GM12865 (cell line): Measurements from ENCODE around the gene DRAXIN.

Experiments used
- DNase-seq: peaks from one replicate; pipeline ENCODE4 v3.0.0; 2010; ENCODE audit warnings: low read depth
- H3K4me3 ChIP-seq: 2 replicates; pipeline ENCODE4 v1.5.1; 2011; ENCODE audit warnings: mild to moderate bottlenecking, low read depth, low read length, control low read depth
- CTCF ChIP-seq: IDR thresholded peaks from 2 replicates; pipeline ENCODE4 v1.5.1; 2011; ENCODE audit warnings: low read length, control low read depth, low read depth, inconsistent platforms; ENCODE audit not compliant: insufficient read depth; ENCODE audit errors: missing control alignments

DRAXIN gene

GRCh38 chr1:11654939-11655808 is 36.3 kb upstream of the DRAXIN start:
- H3K4me3 ChIP-seq = peak overlapping the region; percentile 66
- DNase-seq = no peak
- no peak for TF ChIP-seq CTCF

- H3K4me3 ChIP-seq = no peak overlapping the region
- no peak for DNase-seq
- no peak for TF ChIP-seq CTCF
Observed at GRCh38 chr1:11657654-11658053, 33.9 kb upstream of the DRAXIN start.

GRCh38 chr1:11658542-11658941 is 33.0 kb upstream of the DRAXIN start:
- no peak for DNase-seq
- TF ChIP-seq CTCF = no peak

GRCh38 chr1:11659748-11660147 is 31.8 kb upstream of the DRAXIN start:
- no peak for TF ChIP-seq CTCF
- no peak for DNase-seq
- H3K4me3 ChIP-seq = no peak overlapping the region

More at GRCh38 chr1:11658542-11658941, 33.0 kb upstream of the DRAXIN start:
- H3K4me3 ChIP-seq = no peak overlapping the region

DNA sequence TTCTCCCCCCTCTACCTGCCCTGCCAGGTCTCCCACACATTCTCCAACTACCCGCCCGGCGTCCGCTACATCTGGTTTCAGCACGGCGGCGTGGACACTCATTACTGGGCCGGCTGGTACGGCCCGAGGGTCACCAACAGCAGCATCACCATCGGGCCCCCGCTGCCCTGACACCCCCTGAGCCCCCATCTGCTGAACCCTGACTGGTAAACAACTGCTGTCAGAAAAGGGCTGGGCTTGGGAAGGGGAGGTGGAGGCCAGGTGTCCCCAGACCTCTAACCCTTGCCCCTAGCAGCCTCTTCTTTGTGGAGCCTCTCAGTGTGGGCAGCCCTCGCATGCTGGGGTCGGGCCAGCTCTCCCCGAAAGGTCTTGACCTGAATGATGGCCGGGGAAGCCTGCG is 30.4 kb upstream of the DRAXIN start:
- H3K4me3 ChIP-seq = no peak overlapping the region

DNA sequence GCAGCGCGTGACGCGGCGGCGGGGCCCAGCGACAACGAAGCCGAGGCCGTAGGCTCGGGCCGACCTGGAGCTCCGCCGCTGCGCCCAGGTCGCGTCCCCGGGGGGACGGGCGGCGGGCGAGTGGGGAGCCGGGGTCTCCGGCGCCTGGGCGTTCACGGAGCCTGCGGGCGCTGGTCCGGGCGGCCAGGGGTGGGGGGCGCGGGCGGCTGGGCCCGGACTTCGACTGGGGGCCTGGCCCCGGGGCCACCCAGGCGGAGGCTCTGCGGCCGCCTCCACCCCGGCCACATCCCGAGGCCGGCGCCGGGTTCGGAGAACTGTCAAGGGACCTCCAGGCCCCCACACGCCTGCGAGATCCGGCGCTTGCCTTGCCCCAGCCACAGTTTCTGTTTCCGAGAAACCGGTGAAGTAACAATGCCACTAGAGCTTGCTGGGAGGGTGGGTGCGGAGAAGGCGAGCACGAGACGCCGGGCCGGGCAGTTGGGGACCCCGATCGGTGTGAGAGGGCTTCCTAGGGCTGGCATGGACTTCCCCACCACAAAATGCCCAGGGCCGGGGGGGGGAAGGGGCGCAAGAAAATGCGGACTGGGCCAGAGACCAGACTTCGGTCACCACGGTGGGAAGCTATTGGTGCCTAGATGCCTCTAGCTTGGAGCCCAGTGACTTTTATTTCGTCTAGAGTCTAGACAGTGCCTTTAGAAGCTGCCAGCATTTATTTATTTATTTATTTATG is 27.0 kb upstream of the DRAXIN start:
- peak overlapping the region; percentile 63 for H3K4me3 ChIP-seq
- DNase-seq = peak; percentile 82
- TF ChIP-seq CTCF = no peak

More for the DNA sequence above, 30.4 kb upstream of the DRAXIN start:
- no peak for TF ChIP-seq CTCF
- DNase-seq = no peak
